HepG2 (cell line): Measurements from ENCODE around the gene LOXL3. TPM values are rescaled to one million over a fixed set of nuclear protein-coding genes. Genes with fewer than 3 reads are reported as not detected.

Experiments used
- ATF7-NPFF ChIP-seq: sonication (generic); formaldehyde crosslinking; IDR thresholded peaks from 2 replicates; pipeline ENCODE4 v1.8.1; 2023; ENCODE audit warnings: mild to moderate bottlenecking, low read depth, missing genetic modification reagents, moderate library complexity
- FOXK2 ChIP-seq: fragments of 450-650 bp; IDR thresholded peaks from 2 replicates; pipeline ENCODE4 v1.6.1; 2016
- HNF4G ChIP-seq, 2 experiments: sonication (generic) in 1 of 2; formaldehyde crosslinking in 1 of 2; IDR thresholded peaks; 2 replicates each; pipeline versions ENCODE4 v1.4.0 to v1.6.1; 2011 to 2020; ENCODE audit warnings: borderline replicate concordance in 2 of 2, low read depth in 2 of 2, mild to moderate bottlenecking in 2 of 2, low read length in 1 of 2, missing genetic modification reagents in 1 of 2, moderate library complexity in 1 of 2
- KDM1A ChIP-seq: IDR thresholded peaks from 2 replicates; pipeline ENCODE4 v1.6.1; 2016; ENCODE audit warnings: missing compliant biosample characterization
- NPAS2 ChIP-seq: sonication (generic); formaldehyde crosslinking; IDR thresholded peaks from 2 replicates; pipeline ENCODE4 v1.8.0; 2022; ENCODE audit warnings: mild to moderate bottlenecking, missing genetic modification reagents, borderline replicate concordance
- PHF20 ChIP-seq: sonication (generic); formaldehyde crosslinking; IDR thresholded peaks from 2 replicates; pipeline ENCODE4 v1.5.0; 2020; ENCODE audit warnings: mild to moderate bottlenecking, missing genetic modification reagents
- SRSF4 ChIP-seq: fragments of 200-400 bp; formaldehyde crosslinking; IDR thresholded peaks from one replicate; pipeline ENCODE4 v1.6.1; 2018; ENCODE audit warnings: mild to moderate bottlenecking, low read depth, low read length, moderate library complexity; ENCODE audit not compliant: poor library complexity, severe bottlenecking
- ZNF75D ChIP-seq: sonication (generic); formaldehyde crosslinking; IDR thresholded peaks from 2 replicates; pipeline ENCODE4 v1.8.1; 2023; ENCODE audit warnings: missing genetic modification reagents, mild to moderate bottlenecking, borderline replicate concordance
- ZNF83 ChIP-seq: sonication (generic); formaldehyde crosslinking; IDR thresholded peaks from 2 replicates; pipeline ENCODE4 v1.4.0; 2020; ENCODE audit warnings: missing genetic modification reagents, mild to moderate bottlenecking, borderline replicate concordance
- polyA plus RNA-seq, 8 experiments: library from polyadenylated mRNA; depleted of rRNA in 3 of 8; stranded (reverse) in 7 of 8; unstranded in 1 of 8; fragments of >200 nt; fragmentation: Illumina TruSeq in 4 of 8; extraction: Trizol in 4 of 8; gene quantifications; 2 replicates each; pipeline versions ENCODE4 v1.2.1 to v1.2.3, GENCODE V29; 2011 to 2016; ENCODE audit warnings: low read depth in 4 of 8, missing spikeins in 1 of 8, mixed read lengths in 1 of 8; ENCODE audit not compliant: insufficient read depth in 1 of 8
- total RNA-seq, 5 experiments: library from RNA; depleted of rRNA; stranded (reverse); fragments of >200 nt; fragmentation: Illumina TruSeq; extraction: Trizol; gene quantifications; 2 replicates each; pipeline ENCODE4 v1.2.3, GENCODE V29; 2016; ENCODE audit warnings: low read depth in 1 of 5
- TF ChIP-seq, protein P1 (sequence below): sonication (generic); formaldehyde crosslinking; conservative IDR thresholded peaks from 2 replicates; pipeline ENCODE4 v1.8.1; 2023; ENCODE audit warnings: missing genetic modification reagents
- TF ChIP-seq, protein P2 (sequence below): sonication (generic); formaldehyde crosslinking; IDR thresholded peaks from 2 replicates; pipeline ENCODE4 v1.4.0; 2020; ENCODE audit warnings: mild to moderate bottlenecking, missing genetic modification reagents
- TF ChIP-seq, protein P3 (sequence below): fragments of 450-650 bp; IDR thresholded peaks from 2 replicates; pipeline ENCODE4 v1.6.1; 2016
- TF ChIP-seq, protein P4 (sequence below), 2 experiments: fragments of 450-650 bp in 1 of 2; sonication (generic) in 1 of 2; formaldehyde crosslinking in 1 of 2; IDR thresholded peaks; 2 replicates each; pipeline versions ENCODE4 v1.6.1 to v1.8.0; 2016 to 2022; ENCODE audit warnings: antibody characterized with exemption in 1 of 2, mild to moderate bottlenecking in 1 of 2, missing genetic modification reagents in 1 of 2

Gene LOXL3
- total and polyA plus RNA-seq, 2 of the 13 experiments (the other 11 are each of a cell fraction or from before 2014, with no cell fraction given) = 0.55 to 6.5 TPM

DNA sequence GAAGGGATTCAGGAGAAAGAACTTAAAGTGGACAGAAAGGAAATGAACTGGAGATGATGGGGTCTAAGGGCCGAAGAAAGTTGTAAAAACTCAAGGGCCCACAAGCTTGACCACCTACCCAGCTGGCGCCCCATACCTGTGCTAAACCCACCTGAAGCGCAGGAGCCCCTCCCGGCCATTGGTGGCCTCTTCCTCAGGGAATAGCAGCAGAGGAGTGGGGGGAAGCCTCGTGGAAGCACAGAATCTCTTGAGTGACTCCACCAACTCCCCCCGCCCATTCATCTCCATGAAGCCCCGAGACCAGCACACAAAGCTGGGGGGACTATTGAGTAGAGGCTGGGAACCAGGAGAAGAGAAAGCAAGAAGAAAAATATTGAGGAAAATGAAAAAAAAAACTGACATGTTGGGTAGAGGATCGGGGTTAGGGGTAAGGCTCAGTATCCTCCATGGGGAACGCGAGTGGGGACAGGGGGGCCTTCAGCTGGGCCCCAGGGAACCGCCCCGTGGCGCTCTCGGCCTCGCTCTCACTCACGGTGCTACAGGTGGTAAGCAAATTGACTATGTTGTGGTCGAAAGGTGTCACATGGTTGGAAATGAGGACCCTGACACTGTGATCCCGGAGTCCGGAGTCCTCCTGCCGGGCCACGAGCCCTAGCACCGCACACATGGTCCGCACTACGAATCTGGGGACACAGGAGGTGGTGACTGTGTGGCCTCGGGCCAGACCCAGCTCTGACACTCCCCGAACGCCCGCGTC is 25.0 kb downstream of the LOXL3 start (continued):
- TF ChIP-seq, protein P1, sequence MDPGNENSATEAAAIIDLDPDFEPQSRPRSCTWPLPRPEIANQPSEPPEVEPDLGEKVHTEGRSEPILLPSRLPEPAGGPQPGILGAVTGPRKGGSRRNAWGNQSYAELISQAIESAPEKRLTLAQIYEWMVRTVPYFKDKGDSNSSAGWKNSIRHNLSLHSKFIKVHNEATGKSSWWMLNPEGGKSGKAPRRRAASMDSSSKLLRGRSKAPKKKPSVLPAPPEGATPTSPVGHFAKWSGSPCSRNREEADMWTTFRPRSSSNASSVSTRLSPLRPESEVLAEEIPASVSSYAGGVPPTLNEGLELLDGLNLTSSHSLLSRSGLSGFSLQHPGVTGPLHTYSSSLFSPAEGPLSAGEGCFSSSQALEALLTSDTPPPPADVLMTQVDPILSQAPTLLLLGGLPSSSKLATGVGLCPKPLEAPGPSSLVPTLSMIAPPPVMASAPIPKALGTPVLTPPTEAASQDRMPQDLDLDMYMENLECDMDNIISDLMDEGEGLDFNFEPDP = 0 out of 2 replicates have a peak, but pooled peaks have one; percentile 27
- TF ChIP-seq PHF20 (no peak), FOXK2 (no peak), ZNF83 (CRISPR knock-in tag) (0 out of 2 replicates have a peak, but pooled peaks have one; percentile 22), ZNF75D (no peak), ATF7-NPFF (CRISPR knock-in tag) (0 out of 2 replicates have a peak, but pooled peaks have one; percentile 34), SRSF4 (peak; percentile 37), KDM1A (CRISPR knock-in tag) (no peak), HNF4G (IDR thresholded peaks at IDR 0.05; ENCODE audit: borderline replicate concordance, low read depth, low read length) (peak; percentile 38; the same call in 1 of the 2 replicates), HNF4G (CRISPR knock-in tag; IDR thresholded peaks at IDR 0.05; ENCODE audit: borderline replicate concordance, low read depth) (no peak), NPAS2 (0 out of 2 replicates have a peak, but pooled peaks have one; percentile 78)
- TF ChIP-seq, protein P2, sequence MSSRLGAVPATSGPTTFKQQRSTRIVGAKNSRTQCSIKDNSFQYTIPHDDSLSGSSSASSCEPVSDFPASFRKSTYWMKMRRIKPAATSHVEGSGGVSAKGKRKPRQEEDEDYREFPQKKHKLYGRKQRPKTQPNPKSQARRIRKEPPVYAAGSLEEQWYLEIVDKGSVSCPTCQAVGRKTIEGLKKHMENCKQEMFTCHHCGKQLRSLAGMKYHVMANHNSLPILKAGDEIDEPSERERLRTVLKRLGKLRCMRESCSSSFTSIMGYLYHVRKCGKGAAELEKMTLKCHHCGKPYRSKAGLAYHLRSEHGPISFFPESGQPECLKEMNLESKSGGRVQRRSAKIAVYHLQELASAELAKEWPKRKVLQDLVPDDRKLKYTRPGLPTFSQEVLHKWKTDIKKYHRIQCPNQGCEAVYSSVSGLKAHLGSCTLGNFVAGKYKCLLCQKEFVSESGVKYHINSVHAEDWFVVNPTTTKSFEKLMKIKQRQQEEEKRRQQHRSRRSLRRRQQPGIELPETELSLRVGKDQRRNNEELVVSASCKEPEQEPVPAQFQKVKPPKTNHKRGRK (CRISPR knock-in tag) = peak; percentile 14; the same call in 1 of the 2 replicates
- TF ChIP-seq, protein P3, sequence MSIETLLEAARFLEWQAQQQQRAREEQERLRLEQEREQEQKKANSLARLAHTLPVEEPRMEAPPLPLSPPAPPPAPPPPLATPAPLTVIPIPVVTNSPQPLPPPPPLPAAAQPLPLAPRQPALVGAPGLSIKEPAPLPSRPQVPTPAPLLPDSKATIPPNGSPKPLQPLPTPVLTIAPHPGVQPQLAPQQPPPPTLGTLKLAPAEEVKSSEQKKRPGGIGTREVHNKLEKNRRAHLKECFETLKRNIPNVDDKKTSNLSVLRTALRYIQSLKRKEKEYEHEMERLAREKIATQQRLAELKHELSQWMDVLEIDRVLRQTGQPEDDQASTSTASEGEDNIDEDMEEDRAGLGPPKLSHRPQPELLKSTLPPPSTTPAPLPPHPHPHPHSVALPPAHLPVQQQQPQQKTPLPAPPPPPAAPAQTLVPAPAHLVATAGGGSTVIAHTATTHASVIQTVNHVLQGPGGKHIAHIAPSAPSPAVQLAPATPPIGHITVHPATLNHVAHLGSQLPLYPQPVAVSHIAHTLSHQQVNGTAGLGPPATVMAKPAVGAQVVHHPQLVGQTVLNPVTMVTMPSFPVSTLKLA = peak; percentile 70
- TF ChIP-seq, protein P4, sequence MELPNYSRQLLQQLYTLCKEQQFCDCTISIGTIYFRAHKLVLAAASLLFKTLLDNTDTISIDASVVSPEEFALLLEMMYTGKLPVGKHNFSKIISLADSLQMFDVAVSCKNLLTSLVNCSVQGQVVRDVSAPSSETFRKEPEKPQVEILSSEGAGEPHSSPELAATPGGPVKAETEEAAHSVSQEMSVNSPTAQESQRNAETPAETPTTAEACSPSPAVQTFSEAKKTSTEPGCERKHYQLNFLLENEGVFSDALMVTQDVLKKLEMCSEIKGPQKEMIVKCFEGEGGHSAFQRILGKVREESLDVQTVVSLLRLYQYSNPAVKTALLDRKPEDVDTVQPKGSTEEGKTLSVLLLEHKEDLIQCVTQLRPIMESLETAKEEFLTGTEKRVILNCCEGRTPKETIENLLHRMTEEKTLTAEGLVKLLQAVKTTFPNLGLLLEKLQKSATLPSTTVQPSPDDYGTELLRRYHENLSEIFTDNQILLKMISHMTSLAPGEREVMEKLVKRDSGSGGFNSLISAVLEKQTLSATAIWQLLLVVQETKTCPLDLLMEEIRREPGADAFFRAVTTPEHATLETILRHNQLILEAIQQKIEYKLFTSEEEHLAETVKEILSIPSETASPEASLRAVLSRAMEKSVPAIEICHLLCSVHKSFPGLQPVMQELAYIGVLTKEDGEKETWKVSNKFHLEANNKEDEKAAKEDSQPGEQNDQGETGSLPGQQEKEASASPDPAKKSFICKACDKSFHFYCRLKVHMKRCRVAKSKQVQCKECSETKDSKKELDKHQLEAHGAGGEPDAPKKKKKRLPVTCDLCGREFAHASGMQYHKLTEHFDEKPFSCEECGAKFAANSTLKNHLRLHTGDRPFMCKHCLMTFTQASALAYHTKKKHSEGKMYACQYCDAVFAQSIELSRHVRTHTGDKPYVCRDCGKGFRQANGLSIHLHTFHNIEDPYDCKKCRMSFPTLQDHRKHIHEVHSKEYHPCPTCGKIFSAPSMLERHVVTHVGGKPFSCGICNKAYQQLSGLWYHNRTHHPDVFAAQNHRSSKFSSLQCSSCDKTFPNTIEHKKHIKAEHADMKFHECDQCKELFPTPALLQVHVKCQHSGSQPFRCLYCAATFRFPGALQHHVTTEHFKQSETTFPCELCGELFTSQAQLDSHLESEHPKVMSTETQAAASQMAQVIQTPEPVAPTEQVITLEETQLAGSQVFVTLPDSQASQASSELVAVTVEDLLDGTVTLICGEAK (IDR thresholded peaks at IDR 0.05) = no peak
- TF ChIP-seq, protein P4 (CRISPR knock-in tag; IDR thresholded peaks at IDR 0.05) = 0 out of 2 replicates have a peak, but pooled peaks have one; percentile 3
